Renal cortex interstitium (tissue), 11 donors: ENCODE data around the gene KRTAP5-11. TPM values are rescaled to one million over a fixed set of nuclear protein-coding genes. Genes with fewer than 3 reads are reported as not detected.
"Not testable (repeated sequence)": the region's sequence is repeated elsewhere in the genome, so short reads cannot be mapped to it uniquely, and the experiment has no call there.

Source experiments
- DNase-seq, 11 donors: peaks; one replicate each; pipeline ENCODE4 v3.0.0-alpha.2; 2013; ENCODE audit warnings: low read depth in 9 of 11, low spot score in 4 of 11; ENCODE audit errors: extremely low read depth in 1 of 11
- polyA plus RNA-seq, 3 donors: library from polyadenylated mRNA; unstranded; fragments of 120-200 nt; gene quantifications; one replicate each; pipeline ENCODE4 v1.2.1, GENCODE V29; 2013; ENCODE audit not compliant: insufficient read length in 3 of 3

Gene KRTAP5-11
- polyA plus RNA-seq, 3 donors = 0.27 TPM; not detected in 2

DNA sequence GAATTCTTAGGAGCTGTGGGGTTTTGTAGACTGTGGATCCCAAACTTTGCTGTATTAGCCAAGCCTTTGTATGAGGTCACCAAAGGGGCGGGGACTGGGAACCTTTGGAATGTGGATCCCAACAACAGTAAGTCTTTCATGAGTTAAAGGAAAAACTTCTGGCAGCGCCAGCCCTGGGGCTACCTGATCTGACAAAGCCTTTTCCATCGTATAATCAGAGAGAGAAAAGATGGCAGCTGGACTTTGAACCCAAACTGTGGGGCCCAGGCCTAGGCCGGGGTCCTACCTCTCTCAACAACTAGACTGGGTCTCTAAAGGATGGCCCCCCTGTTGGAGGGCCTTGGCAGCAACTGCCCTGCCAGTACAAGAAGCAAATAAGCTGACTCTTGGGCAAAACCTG is 5.6 kb upstream of the KRTAP5-11 start:
- not testable (repeated sequence) for DNase-seq

DNA sequence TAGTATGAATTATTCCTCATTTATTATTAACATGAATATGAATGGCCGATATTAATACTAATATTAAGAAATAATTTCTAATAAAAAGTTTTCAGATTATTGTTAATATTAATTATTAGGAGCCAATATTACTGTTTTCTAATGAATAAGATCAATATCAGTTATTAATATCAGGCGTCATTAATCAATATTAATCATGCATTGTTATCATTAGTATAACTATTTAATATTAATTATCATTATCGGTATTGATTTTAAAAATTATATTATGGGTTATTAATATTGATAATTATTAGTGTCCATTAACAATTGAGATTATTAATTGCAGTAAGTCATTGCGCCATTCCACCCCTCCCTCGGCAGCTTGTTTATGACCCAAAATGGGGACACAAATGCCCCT is 3.0 kb upstream of the KRTAP5-11 start:
- not testable (repeated sequence) for DNase-seq

DNA sequence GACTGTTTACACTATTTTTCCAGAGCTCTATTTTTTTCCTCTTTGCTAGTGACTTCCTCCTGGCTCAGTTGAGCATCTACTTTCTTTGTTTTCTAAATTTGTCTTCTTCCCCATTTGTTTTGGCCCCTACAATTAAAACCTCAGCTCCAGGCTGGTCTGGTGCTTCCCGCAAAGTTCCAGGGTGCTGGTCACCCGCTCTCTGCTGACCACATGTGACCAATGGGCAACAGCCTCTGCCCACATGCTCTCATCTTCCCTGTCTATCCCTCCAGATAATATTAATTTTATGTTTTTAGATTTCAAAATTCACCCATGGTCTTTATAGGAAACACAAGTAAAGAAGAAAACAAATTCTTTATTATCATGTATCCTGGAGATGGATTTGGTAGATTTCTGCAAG is 294 bp upstream of the KRTAP5-11 start:
- not testable (repeated sequence) for DNase-seq

DNA sequence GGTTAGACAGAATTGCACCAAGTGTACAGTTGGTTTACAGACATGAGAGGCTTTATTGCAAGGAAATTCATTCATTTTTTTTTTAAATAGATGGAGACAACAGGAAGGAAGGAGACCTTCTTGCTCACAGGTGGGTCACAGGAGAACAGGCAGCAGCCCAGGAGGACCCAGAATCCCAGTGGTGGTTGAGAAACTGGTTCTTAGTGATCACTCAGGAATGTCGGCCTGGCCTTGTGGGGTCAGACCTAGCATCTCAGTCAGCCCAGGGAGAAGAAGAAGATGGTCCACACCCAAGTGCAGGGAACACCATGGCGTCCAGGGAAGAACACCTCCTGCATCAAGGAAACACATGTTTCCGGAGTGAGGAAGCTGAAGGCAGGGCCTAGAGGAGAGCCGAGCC is 849 bp downstream of the KRTAP5-11 start:
- DNase-seq = no peak

DNA sequence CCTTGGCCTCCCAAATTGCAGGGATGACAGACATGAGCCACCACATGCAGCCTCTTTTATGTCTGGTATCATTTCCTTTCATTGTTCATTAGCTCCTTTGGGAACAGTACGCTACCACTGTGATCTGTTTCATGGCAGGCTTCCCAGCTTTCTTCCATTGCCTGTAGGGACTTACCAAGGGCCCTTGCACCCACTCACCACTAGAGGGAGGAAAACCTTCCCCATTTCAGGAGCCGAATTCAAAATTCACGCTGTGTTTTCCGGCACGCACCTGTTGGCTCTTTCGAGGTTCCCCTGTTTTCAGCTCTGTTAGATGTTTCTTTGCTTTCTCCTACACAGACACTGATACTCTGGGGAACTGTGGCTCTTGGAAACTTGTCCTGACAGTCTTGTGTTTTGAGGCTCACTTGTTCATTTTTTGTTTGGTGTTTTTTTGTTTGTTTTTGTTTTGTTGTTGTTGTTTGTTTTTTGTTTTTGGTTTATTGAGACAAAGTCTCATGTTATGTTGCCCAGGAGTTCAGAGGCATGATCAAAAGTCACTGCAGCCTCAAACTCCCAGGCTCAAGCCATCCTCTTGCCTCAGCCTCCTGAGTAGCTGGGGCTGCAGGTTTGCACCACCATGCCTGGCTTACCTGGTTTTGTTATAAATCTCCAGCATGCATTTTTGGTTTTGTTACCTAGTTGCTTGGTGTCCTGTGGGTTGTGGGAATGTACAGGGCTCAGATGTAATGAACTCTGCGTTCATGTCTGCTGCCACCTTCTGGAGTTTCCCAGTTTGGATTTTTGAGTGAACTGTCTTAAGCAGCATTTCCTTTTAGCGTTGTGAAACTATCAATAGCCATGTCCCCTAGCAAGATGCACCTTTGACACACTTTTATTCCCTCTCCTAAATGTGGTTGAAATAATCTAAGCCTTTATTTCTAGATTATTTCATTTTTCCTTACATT is 2.3 kb downstream of the KRTAP5-11 start:
- DNase-seq = peak in 2 of 11 donors; percentile 26 to 43

DNA sequence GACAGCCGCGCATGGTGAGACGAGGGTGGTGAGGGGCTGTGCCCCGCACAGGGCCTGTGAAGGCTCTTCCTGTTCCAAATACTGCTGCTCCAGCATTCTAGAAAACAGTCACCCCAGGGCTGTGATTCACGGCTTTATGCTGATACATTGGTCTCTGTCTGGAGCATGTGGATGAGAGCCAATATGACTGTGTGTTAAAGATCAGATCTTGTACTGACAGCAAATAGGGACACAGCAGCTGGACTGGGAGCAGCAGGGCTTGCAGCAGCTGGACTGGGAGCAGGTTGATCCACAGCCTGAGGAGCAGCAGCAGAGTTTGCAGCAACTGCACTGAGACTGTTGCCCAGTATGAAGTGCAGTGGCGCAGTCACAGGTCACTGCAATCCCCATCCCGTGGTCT is 3.2 kb downstream of the KRTAP5-11 start:
- DNase-seq = not testable (repeated sequence)

DNA sequence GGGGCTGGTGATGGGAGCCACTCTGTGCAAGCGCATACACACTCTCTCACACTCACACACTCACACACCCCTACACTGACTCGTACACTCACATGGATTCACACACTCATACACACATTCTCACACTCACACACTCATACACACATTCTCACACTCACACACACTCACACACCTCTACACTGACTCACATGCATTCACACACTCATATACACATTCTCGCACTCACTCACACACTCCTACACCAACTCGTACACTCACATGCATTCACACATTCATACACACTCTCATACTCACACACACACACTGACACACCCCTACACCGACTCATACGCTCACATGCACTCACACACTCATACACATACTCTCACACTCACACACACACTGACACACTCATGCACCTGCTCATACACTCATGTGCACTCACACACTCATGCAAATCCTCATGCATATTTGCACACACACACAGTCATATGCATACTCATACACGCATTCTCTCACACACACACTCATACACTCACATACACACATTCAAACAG is 5.1 kb downstream of the KRTAP5-11 start:
- no peak for DNase-seq

DNA sequence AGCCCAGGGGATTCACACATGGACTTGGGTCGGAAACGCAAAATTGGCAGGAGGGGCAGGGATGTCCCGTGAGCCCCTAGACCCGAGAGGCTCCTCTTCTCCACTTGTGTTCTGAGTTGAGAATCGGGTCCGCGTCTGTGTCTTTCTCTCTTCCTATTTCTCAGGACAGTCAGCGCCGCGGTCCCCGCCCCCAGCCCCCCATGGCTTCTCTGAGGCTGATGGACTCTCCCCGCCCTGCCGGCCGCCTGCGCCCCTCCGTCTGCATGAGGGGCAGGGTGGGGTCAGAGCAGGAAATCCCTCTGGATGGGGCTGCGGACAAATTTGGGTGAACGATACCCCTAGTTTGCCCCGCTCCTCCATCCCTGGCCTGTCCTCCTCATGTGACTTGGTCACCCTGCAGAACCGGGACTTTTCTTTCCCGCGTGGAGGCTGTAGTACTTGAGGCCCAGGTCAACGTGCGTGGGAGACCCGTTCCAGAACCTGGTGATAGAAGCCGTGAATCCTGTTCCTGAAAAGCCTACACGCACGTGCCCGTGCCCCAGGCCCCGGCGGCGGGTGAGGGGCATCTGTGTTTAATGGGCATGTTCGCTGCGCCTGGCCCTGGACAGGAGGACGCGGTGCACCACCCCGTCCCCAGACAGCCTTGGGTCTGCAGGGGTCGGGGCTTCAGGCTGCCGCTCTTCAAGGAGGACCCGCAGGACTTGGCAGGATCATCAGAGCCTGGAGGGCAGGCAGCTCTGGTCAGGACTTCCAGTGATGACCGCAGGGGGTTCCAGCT is 5.8 kb downstream of the KRTAP5-11 start:
- DNase-seq = not testable (repeated sequence)

DNA sequence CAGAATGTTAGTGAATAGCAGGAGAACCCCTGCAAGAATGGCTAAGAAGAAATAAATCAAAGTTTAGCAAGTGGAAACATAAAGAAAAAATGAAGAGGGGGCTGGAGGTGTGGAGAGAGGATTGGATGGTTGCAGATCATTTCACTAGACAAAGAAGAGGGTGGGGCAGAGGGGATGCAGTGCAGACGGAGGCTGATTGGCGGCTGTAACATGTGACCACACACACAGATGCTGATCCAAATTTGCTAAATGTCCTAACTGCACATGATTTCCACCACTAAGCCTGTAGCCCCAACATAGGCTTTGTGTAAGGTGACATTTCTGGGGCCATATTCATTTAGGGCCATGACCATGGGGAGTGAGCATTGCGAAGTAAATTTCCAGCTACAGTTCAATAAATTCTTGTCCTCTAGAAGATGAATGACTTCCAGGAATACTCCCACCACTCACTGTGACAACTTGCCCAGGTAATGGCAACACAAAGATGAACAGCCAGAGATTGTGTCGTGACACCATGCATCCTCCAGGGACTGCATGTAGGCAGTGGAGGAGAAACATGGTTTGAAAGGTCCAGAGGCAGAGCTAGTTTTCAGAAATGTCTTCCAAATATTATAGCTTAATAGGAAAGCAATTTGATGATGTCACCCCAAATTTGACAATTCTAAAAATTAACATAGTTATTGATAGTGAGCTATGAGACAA is 6.8 kb downstream of the KRTAP5-11 start:
- DNase-seq = no peak

DNA sequence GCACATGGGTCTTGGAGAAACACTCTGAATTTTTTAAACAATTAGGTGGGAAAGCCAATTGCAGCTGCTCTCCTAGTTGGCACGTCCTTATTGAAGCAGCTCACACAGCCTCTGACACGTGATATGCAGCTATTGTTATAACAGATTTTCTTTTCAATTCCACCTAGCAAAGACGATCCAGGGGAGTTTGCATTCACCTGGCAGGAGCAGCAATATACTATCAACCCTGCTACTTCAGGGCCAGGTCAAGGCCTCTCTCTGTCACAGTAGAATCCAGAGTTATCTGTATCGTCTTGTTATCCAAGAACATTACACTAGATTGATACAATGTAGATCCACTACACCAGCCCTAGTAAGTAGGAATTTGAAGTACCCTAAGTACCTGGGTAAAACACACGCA is 8.3 kb downstream of the KRTAP5-11 start:
- DNase-seq = no peak

DNA sequence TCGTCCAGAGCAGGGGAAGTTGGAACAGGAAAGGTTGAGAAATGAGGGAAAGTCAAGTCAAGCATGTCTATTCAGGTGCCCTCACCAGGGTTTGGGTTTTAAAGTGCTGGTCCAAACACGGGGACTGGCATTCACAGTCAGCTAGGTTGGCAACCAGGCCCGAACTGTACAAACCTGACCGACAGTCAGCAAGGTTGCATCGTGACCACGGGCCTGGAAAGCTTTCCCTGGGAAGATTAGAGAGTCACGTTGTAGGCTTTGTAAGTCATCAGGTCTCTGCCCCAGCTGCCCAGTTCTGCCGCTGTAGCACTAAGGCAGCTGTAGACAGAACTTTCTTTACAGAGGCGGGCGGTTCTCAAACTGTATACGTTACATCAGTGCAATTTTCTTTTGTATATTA is 9.9 kb downstream of the KRTAP5-11 start:
- DNase-seq = no peak

DNA sequence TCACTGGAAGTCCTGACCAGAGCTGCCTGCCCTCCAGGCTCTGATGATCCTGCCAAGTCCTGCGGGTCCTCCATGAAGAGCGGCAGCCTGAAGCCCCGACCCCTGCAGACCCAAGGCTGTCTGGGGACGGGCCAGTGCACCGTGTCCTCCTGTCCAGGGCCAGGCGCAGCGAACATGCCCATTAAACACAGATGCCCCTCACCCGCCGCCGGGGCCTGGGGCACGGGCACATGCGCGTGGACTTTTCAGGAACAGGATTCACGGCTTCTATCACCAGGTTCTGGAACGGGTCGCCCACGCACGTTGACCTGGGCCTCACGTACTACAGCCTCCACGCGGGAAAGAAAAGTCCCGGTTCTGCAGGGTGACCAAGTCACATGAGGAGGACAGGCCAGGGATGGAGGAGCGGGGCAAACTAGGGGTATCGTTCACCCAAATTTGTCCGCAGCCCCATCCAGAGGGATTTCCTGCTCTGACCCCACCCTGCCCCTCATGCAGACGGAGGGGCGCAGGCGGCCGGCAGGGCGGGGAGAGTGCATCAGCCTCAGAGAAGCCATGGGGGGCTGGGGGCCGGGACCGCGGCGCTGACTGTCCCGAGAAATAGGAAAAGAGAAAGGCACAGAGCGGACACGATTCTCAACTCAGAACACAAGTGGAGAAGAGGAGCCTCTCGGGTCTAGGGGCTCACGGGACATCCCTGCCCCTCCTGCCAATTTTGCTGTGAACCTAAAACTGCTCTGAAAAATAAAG is 11.4 kb downstream of the KRTAP5-11 start:
- not testable (repeated sequence) for DNase-seq

DNA sequence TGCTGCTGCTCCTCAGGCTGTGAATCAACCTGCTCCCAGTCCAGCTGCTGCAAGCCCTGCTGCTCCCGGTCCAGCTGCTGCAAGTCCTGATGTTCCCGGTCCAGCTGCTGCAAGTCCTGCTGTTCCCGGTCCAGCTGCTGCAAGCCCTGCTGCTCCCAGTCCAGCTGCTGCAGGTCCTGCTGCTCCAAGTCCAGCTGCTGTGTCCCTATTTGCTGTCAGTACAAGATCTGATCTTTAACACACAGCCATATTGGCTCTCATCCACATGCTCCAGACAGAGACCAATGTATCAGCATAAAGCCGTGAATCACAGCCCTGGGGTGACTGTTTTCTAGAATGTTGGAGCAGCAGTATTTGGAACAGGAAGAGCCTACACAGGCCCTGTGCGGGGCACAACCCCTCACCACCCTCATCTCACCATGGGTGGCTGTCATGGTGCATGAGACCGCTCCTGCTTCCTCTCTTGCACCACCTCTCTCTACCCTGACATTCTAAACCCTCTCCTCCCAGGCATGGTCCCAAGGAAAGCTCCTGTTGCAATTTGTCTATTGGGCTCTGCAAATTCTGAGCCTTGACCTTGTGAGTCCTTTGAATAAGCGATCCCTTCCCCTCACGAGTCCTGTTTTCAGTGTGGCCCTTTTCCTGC is 13.8 kb downstream of the KRTAP5-11 start:
- DNase-seq = peak in 4 of 11 donors; percentile 24 to 42 (median 33)

DNA sequence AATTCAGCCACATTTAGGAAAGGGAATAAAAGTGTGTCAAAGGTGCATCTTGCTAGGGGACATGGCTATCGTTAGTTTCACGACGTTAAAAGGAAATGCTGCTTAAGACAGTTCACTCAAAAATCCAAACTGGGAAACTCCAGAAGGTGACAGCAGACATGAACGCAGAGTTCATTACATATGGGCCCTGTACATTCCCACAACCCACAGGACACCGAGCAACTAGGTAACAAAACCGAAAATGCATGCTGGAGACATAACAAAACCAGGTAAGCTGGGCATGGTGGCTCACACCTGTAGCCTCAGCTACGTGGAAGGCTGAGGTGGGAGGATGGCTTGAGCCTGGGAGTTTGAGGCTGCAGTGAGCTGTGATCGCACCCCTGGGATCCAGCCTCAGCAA is 15.0 kb downstream of the KRTAP5-11 start:
- DNase-seq = not testable (repeated sequence)

DNA sequence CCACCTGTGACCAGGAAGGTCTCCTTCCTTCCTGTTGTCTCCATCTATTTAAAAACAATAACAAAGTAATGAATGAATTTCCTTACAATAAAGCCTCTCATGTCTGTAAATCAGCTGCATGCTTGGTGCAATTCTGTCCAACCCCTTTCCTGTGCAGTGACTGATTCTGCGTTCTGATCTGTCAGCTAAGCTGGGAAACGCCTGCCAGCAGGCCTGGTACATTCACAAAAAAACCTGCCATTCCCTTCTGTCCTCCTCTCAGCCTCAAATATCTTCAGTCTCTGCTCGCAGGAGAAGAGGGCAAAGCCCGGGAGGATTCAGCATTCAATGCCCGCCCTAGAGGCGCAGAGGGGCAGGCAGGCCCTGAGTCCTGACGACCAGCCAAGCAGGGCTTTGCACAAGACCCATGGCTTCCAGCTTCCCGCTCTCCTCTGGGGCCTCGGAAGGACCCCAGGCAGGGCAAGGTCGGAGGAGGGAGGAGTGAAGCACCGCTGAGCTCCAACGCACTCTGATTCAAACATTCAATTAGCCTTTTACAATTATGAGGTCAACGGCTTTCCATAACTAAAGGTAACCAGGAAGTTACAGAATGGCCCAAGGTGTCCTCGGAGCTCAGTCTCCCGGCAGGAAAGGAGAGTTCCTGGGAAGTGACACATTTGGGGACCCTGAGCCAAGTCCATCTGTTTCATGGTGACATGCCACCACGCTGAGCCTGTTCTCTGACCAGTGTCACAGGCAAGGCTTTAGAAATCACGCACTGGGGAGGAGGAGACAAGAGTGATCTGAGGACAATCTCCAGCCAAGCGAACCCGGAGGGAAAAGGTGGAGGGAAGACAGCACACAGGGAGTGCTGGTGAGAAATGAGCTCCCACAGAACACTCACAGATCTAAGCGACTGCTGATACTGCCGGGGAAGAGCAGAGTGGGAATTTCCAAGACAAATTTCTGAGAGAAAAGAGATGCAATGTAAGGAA is 15.8 kb downstream of the KRTAP5-11 start:
- not testable (repeated sequence) for DNase-seq

DNA sequence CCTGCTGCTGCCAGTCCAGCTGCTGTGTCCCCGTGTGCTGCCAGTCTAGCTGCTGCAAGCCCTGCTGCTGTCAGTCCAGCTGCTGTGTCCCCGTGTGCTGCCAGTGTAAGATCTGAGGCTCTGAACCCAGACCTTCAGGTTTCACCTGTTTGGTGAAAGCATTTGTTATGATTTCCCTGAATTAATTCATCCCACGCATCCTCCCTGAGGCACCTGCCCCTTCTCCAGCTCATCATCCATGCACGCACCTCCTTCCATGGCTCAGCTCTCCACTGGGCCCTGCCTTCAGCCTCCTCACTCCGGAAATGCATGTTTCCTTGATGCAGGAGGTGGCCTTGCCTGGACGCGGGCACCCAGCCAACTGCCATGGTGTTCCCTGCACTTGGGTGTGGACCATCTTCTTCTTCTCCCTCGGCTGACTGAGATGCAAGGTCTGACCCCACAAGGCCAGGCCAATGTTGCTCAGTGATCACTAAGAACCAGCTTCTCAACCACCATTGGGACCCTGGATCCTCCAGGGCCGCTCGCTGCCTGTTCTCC is 16.5 kb downstream of the KRTAP5-11 start:
- no peak for DNase-seq

DNA sequence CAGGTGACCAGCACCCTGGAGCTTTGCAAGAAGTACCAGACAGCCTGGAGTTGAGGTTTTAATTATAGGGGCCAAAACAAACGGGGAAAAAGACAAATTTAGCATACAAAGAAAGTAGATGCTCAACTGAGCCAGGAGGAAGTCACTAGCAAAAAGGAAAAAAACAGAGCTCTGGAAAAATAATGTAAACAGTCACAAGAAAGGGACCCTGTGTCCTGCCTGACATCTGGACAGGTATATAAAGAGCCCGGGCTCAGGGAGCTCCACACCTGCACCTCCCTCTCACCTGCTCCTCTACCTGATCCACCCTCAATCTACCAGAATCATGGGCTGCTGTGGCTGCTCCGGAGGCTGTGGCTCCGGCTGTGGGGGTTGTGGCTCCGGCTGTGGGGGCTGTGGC is 17.4 kb downstream of the KRTAP5-11 start, which contains the start of gene KRTAP5-10:
KRTAP5-10 (plus strand) TSS at position 301 of the 400 bp plus-strand sequence; CDS start at position 326, 25 bp downstream.
- no peak for DNase-seq
